Stimulated activated CD4-positive, alpha-beta T cell treated with anti-CD3 and anti-CD28 coated beads, Interleukin-1b, Interleukin-23, amount 100 ng/mL, for 48 hours (primary cell): ENCODE measurements around the gene GSE1.

Experiments
- DNase-seq: peaks from one replicate; pipeline ENCODE4 v3.0.0-alpha.2; 2020

The GSE1 gene

GRCh38 chr16:85686912-85687591, 73.9 kb downstream of the GSE1 start:
- peak; percentile 37 for DNase-seq

- DNase-seq = peak; percentile 17
These were observed 74.7 kb downstream of the GSE1 start for GRCh38 chr16:85687651-85688471.

- DNase-seq = peak; percentile 94
These were observed 75.6 kb downstream of the GSE1 start, which contains the start of gene GINS2 for GRCh38 chr16:85688586-85689284. Gene GINS2 (minus strand): TSS chr16:85688954. CDS start chr16:85688898, 56 bp downstream.

DNA sequence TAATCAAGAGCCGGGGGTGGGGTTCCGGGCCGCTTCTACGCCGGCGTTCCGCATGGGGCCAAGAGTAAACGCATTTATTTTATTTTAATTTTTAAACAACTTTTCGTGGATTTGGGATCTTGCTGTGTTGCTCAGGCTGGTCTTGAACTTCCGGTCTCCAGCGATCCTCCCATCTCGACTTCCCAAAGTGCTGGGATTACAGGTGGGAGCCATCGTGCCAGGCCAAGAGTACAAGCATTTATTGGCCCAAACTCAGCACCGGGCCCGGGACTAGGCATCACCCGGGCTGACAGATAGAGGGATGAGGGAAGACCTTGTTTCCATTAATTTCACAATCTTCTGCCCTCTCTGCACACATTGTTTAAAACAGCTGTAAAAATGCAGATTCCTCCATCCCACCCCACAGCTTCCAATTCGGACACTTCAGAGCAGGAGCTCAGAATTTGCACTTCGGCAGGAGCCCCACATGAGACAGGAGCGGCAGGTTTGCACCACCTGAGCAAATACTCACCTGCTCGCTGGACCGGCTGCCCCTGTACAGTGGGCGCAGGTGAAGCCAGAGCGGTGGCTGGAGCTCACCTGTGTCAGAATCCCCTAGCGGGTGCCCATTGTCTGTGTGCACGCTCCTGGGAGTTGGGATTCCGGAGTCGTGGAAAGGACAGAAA, 76.3 kb downstream of the GSE1 start:
- no peak for DNase-seq

- no peak for DNase-seq
These were observed 76.8 kb downstream of the GSE1 start for GRCh38 chr16:85689950-85690320.

- DNase-seq = no peak
These were observed 77.4 kb downstream of the GSE1 start for GRCh38 chr16:85690469-85691064.

- DNase-seq = no peak
These were observed 82.3 kb downstream of the GSE1 start for GRCh38 chr16:85695196-85696128.

DNA sequence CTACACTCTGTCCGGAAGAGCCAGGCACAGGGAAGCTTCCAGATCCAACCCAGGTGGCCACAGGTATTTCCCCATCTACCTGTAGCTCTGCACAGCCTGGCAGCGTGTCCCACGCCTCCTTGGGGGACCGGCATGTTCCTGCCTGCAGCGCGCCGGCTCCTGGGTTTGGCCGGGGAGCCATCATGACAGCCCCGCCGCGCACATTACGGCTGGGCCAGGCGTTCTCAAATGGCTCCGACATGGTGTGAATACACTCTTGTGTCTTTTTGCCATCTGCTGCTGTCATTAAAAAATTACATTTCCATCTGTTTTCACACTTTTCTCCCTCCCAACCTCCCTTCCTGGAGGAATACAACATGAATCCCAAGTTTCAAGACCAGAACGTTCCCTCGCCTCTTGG, 83.7 kb downstream of the GSE1 start:
- DNase-seq = no peak

GRCh38 chr16:85697431-85697830, 84.3 kb downstream of the GSE1 start:
- DNase-seq = no peak

DNA sequence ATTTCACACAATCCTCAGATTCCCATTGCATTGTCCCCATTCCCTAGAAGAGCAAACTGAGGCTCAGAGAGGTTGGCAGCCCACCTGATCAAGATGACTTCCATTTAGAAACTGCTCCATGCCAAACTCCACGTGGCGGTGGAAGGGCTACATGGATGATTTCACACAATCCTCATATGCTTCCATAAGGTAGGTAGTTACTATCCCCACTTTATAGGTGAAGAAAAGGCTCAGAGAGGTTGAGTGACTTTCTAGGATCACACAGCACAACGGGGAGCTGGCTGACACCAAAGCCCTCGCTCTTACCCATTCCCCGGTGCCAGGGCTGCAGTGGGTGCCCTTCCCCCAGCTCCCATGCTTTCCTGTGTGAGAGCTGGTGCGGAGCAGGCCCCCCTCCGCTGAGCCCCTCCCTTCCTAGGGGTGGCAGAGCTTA, 85.4 kb downstream of the GSE1 start:
- no peak for DNase-seq

DNA sequence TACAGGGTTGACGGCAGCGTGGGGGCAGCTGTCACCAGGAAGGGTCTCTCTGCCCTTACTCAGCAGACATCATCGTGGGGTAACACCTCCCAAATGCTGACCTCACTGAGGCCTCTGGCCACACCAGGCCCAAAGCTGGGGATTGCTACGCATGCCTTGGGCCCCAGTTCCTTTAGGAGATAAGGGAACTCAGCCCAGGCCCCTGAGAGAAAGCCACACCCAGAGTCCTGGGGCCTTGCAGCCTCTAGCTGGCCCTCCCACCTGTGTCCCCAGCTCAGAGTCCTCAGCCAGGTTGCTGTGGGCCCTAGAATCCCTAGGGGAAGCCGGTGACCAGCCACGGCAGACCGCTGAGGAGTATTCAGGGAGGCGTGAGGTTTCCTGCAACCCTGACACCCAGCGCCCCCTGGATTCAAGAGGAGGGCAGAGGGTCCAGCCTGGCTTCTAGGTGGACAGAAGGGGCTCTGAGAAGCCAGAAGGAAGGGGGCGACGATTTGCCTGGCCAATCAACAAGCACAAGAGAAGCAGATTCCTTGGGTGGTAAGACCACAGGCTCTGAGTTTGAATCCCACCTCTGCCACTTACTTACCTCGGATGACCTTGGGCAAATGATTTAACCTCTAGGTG, 85.9 kb downstream of the GSE1 start:
- no peak for DNase-seq

DNA sequence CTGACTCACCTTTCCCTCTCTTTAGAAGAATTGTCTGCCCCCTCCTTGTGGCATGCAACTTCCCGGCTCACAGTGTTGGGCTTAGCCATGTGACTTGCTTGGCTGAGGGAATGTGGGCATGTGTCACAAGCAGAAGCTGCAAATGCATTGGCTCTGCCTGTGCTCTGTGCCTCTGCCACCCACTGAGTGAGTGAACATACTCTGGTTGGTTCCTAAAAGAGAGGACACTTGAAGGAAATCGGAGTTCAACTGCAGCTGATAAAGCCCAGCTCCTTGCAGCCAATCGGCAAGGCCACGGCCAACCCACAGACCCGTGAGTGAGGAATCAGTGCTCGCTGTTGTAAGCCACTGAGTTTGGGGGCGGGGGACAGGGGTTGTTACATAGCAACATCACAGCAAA, 86.5 kb downstream of the GSE1 start:
- no peak for DNase-seq

DNA sequence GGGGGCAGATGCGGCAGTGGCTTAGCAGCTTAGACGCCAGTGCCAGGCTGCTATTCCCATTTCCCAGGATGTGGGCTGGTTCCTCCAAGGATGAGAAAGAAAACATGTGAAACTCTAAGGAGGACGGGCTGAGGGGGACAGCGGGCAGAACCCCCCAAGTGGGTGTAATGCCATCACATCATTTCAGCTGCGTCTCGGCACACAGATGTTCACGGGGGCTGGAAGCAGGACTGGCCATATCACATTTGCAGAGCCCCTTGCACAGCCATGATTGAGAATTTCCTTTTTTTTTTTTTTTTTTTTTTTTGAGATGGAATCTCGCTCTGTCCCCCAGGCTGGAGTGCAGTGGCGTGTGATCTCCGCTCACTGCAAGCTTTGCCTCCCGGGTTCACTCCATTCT, 90.9 kb downstream of the GSE1 start:
- no peak for DNase-seq

- no peak for DNase-seq
These were observed 92.1 kb downstream of the GSE1 start for GRCh38 chr16:85704900-85705846.

- no peak for DNase-seq
These were observed 93.4 kb downstream of the GSE1 start for GRCh38 chr16:85706449-85707034.

DNA sequence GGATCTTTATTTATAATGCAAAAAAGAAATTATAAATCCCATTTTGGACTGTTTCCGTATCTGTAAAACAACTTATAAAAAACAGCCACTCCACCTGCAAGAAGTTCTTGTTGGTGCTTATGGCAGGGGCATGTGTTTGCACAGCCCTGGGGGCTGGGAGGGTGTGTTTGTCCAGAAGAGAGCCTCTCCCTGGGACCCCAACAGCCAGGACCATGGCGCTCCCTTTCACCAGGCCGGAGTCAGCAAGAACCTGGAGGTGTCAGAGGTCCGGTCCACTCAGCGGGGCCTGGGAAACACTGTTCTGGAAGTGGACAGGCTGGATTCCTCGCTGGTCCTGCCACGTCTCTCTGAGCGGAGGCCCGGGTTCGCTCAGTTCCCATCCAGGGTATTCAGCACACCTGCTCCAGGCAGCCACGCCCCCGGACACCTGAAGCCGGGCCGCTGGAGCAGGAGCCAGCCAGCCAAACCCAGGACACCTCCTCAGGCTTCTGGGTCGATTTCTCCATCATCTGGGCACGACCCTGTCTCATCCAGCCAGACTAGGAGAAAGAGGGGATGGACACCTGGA, 94.5 kb downstream of the GSE1 start:
- no peak for DNase-seq

- DNase-seq = no peak
These were observed 95.2 kb downstream of the GSE1 start for GRCh38 chr16:85708338-85708737.

GRCh38 chr16:85709766-85710585, 96.9 kb downstream of the GSE1 start:
- no peak for DNase-seq
